ENCODE data around the gene TMEM30B.

Gene TMEM30B

DNA sequence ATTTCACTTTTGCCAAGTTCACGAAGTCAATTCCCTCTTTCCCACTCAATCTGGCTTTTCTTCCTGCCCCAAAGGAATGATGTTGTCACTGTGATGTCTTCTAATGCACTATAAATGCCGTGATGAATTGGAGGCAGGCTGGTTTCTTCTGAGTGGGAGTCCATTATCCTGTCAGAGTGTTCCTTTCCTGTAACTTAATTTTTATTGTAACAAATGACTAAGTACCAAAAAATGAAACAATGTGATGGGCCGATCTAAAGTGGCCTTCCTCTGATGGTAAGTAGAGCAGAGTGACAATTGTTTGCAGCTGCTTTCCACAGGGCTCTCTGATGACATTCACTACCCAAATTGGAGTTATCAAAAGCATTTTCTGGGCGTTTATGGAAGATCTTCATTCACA is 22.2 kb downstream of the TMEM30B start:
- no peak for DNase-seq (ENCODE audit: low read depth)
- no peak overlapping the region for H3K4me3 ChIP-seq (ENCODE audit: low read length)
- TF ChIP-seq, protein P1, sequence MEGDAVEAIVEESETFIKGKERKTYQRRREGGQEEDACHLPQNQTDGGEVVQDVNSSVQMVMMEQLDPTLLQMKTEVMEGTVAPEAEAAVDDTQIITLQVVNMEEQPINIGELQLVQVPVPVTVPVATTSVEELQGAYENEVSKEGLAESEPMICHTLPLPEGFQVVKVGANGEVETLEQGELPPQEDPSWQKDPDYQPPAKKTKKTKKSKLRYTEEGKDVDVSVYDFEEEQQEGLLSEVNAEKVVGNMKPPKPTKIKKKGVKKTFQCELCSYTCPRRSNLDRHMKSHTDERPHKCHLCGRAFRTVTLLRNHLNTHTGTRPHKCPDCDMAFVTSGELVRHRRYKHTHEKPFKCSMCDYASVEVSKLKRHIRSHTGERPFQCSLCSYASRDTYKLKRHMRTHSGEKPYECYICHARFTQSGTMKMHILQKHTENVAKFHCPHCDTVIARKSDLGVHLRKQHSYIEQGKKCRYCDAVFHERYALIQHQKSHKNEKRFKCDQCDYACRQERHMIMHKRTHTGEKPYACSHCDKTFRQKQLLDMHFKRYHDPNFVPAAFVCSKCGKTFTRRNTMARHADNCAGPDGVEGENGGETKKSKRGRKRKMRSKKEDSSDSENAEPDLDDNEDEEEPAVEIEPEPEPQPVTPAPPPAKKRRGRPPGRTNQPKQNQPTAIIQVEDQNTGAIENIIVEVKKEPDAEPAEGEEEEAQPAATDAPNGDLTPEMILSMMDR (conservative IDR thresholded peaks at IDR 0.05; ENCODE audit: low read depth, low read length), result no peak

DNA sequence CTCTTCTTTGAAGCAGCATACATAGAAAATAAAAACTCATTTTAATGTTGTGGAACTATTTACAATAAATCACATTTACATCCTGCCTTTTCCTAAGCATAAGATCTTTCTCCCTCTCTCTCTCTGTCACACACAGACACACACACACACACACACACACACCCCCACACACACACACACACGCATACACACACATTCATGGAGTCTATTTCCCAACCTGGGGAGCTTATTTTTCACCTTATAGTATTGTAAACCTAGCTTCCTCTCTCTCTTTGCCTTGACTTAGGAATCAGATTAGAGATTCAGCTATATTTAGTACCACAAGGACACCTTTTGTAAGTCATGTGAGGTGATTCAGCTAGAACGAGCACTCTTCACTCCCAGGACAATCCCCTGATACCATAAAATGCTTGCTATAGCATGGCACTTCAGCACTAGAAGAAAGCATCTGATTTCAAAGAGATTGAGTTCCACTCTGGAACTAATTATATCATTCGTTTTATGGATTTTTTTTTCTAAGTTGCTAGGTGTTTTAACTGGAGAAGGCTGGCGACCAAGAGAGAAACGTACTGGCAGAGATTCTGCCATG is 23.6 kb downstream of the TMEM30B start:
- no peak for DNase-seq (ENCODE audit: low read depth)

DNA sequence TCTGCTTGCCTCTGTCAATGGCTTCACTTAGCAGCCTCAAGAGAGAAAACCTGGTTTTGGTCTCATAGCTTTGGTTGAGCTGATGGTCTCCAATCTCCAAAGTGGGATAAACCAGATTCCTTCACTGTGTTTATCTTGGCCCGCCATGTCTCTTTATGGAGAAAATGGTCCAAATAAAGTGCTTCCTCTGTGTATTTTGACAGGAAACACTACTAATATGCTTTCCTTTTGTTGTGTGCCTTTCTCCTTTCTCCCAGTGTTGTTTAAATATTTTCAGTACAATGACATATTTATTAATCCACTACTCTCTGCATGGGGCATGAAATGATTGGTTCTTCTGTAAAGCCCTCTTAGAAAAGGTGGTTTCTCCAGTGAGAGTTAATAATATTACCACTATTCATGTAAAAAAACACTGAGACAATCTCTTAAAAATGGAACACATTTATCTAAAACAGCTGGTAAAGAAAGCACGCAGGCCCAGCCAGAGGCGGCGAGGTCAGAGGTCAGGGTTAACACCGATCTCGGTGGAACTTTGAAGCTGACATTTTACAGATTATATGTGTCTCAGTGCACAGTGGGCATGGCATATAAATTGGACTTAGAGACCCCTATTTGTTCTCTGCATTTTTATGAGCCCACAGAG is 24.2 kb downstream of the TMEM30B start:
- TF ChIP-seq, protein P1 (conservative IDR thresholded peaks at IDR 0.05; ENCODE audit: low read depth, low read length), result no peak
- H3K4me3 ChIP-seq (ENCODE audit: low read length), result no peak overlapping the region
- DNase-seq (ENCODE audit: low read depth), result no peak

More for the DNA sequence above, 23.6 kb downstream of the TMEM30B start:
- no peak overlapping the region for H3K4me3 ChIP-seq (ENCODE audit: low read length)
- TF ChIP-seq, protein P1 (conservative IDR thresholded peaks at IDR 0.05; ENCODE audit: low read depth, low read length), result no peak

DNA sequence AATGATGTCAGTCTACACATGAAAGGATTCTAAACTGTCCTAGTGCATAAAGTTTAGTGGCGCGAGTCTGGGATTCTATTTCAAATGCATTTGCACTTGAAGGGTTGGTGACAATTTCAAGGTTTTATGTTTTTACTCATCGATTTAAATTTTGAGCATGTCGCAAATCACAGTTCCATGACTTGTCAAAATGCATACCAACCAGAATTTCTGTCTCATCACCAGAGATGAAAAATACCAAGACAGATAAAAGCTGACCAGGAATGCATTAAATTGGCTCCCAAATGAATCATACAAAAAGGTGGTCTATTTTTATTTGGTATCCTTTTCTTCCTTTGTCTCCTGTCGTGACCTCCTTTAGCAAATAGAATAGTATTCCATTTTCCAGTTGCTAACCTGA is 25.2 kb downstream of the TMEM30B start:
- TF ChIP-seq, protein P1 (conservative IDR thresholded peaks at IDR 0.05; ENCODE audit: low read depth, low read length), result no peak
- DNase-seq (ENCODE audit: low read depth), result no peak
- no peak overlapping the region for H3K4me3 ChIP-seq (ENCODE audit: low read length)

DNA sequence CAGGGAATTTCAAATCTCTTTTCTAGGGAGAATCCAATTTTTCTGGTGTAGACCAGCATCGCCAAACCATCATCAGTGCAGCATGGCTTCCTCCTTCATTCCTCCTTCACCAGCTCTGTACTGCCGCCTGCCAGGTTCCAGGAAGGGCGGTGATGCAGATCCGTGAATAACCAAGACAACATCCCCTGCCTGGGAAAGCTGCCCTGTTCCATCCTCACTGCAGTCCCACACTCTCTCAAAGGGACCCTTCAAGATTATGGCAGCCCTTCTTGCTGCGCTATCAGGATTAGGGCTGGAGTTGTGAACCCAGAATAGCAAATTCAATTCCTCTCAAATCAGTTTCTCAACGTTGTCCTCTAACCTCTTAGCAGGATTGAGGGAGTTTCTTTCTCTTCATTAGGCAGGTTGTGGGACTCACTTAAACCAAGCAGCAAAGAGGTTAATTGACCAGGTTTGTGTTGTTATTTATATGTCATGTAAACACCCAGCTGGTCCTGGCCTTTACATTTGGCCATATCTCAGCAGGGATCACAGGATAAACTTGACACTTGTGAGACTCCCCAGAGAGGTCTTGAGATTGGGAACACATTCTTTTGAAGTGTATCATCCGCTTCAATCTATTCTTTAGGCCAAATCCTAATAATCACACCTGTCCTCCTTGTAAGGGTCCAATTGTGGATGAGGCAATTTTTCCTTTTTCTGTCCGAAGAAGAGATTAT is 26.2 kb downstream of the TMEM30B start:
- TF ChIP-seq, protein P1 (conservative IDR thresholded peaks at IDR 0.05; ENCODE audit: low read depth, low read length), result no peak
- no peak for DNase-seq (ENCODE audit: low read depth)
- H3K4me3 ChIP-seq (ENCODE audit: low read length), result no peak overlapping the region

DNA sequence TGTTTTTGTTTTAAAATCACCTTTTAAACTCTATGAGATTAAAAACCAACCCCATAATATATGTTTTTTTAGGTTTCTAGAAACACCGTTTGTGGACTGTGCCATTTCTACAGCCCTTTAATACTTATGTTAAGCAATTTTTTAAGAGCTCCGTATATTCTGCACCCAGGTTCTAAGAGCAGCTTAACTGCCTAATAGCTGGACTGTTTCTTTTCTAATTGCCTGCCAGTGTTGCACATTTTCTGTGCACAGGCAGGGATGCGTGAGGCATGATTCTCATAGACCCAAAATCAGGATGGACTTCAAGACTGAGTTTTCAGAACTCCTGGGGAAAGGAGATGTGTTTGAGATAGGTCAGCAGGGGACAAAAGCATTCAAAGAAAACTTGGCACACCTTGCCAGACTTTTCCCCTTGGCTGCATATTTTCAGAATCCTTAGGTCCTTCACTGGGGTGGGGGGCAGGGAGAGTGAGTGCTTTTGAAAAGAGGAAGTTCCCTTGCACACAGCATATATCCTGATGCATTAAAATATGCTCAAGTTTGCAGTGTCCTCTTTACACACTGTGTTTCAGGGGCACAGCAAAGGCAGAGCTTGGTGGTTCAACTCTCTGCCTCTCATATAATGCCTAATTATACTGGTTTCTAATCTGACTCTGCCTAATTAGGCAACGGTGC is 27.9 kb downstream of the TMEM30B start:
- DNase-seq (ENCODE audit: low read depth), result no peak
- TF ChIP-seq, protein P1 (conservative IDR thresholded peaks at IDR 0.05; ENCODE audit: low read depth, low read length), result no peak
- no peak overlapping the region for H3K4me3 ChIP-seq (ENCODE audit: low read length)
